Hepatocyte (in vitro differentiated cells): ENCODE measurements around the gene MANSC4. TPM values are rescaled to one million over a fixed set of nuclear protein-coding genes. Genes with fewer than 3 reads are reported as not detected.

ENCODE experiments used
- DNase-seq: peaks from one replicate; pipeline ENCODE4 v3.0.0-alpha.2; 2016; ENCODE audit warnings: low spot score
- H2AFZ ChIP-seq: fragments of 200-600 bp; sonication (generic); 2 replicates; pipeline ENCODE4 v1.6.0; 2016; ENCODE audit warnings: antibody characterized with exemption, mild to moderate bottlenecking
- H3K27ac ChIP-seq: fragments of 200-600 bp; sonication (generic); 2 replicates; pipeline ENCODE4 v1.5.1; 2016; ENCODE audit warnings: mild to moderate bottlenecking
- H3K27me3 ChIP-seq: fragments of 200-600 bp; sonication (generic); 2 replicates; pipeline ENCODE4 v1.6.1; 2016
- H3K36me3 ChIP-seq: fragments of 200-600 bp; sonication (generic); replicated peaks from 2 replicates; pipeline ENCODE4 v1.5.1; 2016; ENCODE audit warnings: low read depth; ENCODE audit not compliant: insufficient read depth
- H3K4me1 ChIP-seq: fragments of 200-600 bp; sonication (generic); 2 replicates; pipeline ENCODE4 v1.5.1; 2016; ENCODE audit warnings: mild to moderate bottlenecking, moderate library complexity; ENCODE audit not compliant: insufficient read depth
- H3K4me2 ChIP-seq: fragments of 200-600 bp; sonication (generic); 2 replicates; pipeline ENCODE4 v1.6.0; 2016
- H3K4me3 ChIP-seq: fragments of 200-600 bp; sonication (generic); 2 replicates; pipeline ENCODE4 v1.5.1; 2016; ENCODE audit warnings: mild to moderate bottlenecking
- H3K79me2 ChIP-seq: fragments of 200-600 bp; sonication (generic); 2 replicates; pipeline ENCODE4 v1.6.0; 2017; ENCODE audit warnings: mild to moderate bottlenecking
- H3K9me2 ChIP-seq: fragments of 200-600 bp; sonication (generic); replicated peaks from 2 replicates; pipeline ENCODE4 v1.6.0; 2017; ENCODE audit warnings: mild to moderate bottlenecking; ENCODE audit not compliant: insufficient read depth
- H3K9me3 ChIP-seq: fragments of 200-600 bp; sonication (generic); 2 replicates; pipeline ENCODE4 v1.5.1; 2016; ENCODE audit warnings: low read depth, mild to moderate bottlenecking
- H4K20me1 ChIP-seq: fragments of 200-600 bp; sonication (generic); 2 replicates; pipeline ENCODE4 v1.6.0; 2016; ENCODE audit warnings: mild to moderate bottlenecking; ENCODE audit not compliant: insufficient read depth, poor library complexity, severe bottlenecking
- EZH2 ChIP-seq: fragments of 200-600 bp; sonication (generic); IDR thresholded peaks from 2 replicates; pipeline ENCODE4 v1.6.1; 2016; ENCODE audit warnings: antibody characterized with exemption, mild to moderate bottlenecking, borderline replicate concordance
- EZH2phosphoT487 ChIP-seq: fragments of 200-600 bp; sonication (generic); IDR thresholded peaks from one replicate; pipeline ENCODE4 v1.6.1; 2018; ENCODE audit warnings: antibody characterized with exemption, mild to moderate bottlenecking, low read depth, moderate library complexity; ENCODE audit not compliant: unreplicated experiment, severe bottlenecking
- WGBS: methylation state at CpG from one replicate; pipeline ENCODE4 v1.1.6; 2016; ENCODE audit warnings: low lambda C conversion rate; ENCODE audit errors: missing lambda C conversion rate; 5-methylcytosine and 5-hydroxymethylcytosine counted together
- polyA plus RNA-seq: library from polyadenylated mRNA; unstranded; fragments of >200 nt; fragmentation: Nextera tagmentation; extraction: Ambion mirVana; gene quantifications from 2 replicates; pipeline ENCODE4 v1.2.1, GENCODE V29; 2016
- total RNA-seq: library from RNA; depleted of rRNA; stranded (reverse); fragments of >200 nt; gene quantifications from 2 replicates; pipeline ENCODE4 v1.2.3, GENCODE V29; 2014
- TF ChIP-seq, protein P1 (sequence below): fragments of 200-600 bp; sonication (generic); IDR thresholded peaks from 2 replicates; pipeline ENCODE4 v1.5.1; 2016; ENCODE audit warnings: antibody characterized with exemption, mild to moderate bottlenecking; ENCODE audit not compliant: poor library complexity

Gene MANSC4
- total and polyA plus RNA-seq, 2 experiments from 2014 or later, result 0.63 TPM; not detected in 1

DNA sequence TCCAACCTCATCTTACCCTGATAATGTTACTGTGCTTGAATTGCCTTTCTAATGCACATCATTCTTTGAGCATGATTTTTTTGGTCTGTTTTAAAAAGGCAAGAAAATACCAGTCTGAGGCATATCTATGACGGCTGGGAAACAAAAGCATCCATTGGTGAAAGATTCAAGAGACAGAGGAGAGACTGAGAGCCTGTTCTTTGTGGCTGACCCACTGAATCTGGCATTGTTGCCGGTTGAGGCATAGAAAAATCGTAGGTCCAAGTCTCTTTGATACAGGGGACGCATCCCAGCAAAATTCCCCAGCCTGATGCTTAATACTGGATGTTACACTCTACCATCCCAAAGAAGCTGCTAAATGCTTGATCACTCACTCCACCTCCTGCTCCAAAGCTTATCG is 2.9 kb downstream of the MANSC4 start:
- Histone ChIP-seq H4K20me1 (no peaks in the 10 kb centered on the region), H3K79me2 (peaks cover 16% of the 10 kb centered on the region), H3K27me3 (no peaks in the 10 kb centered on the region), H3K4me2 (no peak overlapping the region), H3K9me2 (no peaks in the 10 kb centered on the region), H3K4me1 (peaks cover 15% of the 10 kb centered on the region), H2AFZ (no peak overlapping the region), H3K27ac (no peak overlapping the region), H3K36me3 (no peaks in the 10 kb centered on the region), H3K9me3 (no peaks in the 10 kb centered on the region), H3K4me3 (no peak overlapping the region)
- TF ChIP-seq EZH2phosphoT487 (no peak), EZH2 (no peak)
- TF ChIP-seq, protein P1, sequence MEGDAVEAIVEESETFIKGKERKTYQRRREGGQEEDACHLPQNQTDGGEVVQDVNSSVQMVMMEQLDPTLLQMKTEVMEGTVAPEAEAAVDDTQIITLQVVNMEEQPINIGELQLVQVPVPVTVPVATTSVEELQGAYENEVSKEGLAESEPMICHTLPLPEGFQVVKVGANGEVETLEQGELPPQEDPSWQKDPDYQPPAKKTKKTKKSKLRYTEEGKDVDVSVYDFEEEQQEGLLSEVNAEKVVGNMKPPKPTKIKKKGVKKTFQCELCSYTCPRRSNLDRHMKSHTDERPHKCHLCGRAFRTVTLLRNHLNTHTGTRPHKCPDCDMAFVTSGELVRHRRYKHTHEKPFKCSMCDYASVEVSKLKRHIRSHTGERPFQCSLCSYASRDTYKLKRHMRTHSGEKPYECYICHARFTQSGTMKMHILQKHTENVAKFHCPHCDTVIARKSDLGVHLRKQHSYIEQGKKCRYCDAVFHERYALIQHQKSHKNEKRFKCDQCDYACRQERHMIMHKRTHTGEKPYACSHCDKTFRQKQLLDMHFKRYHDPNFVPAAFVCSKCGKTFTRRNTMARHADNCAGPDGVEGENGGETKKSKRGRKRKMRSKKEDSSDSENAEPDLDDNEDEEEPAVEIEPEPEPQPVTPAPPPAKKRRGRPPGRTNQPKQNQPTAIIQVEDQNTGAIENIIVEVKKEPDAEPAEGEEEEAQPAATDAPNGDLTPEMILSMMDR, result no peak
- 93% methylated on average over 5 of the region's 5 CpGs for WGBS
- no peak for DNase-seq

DNA sequence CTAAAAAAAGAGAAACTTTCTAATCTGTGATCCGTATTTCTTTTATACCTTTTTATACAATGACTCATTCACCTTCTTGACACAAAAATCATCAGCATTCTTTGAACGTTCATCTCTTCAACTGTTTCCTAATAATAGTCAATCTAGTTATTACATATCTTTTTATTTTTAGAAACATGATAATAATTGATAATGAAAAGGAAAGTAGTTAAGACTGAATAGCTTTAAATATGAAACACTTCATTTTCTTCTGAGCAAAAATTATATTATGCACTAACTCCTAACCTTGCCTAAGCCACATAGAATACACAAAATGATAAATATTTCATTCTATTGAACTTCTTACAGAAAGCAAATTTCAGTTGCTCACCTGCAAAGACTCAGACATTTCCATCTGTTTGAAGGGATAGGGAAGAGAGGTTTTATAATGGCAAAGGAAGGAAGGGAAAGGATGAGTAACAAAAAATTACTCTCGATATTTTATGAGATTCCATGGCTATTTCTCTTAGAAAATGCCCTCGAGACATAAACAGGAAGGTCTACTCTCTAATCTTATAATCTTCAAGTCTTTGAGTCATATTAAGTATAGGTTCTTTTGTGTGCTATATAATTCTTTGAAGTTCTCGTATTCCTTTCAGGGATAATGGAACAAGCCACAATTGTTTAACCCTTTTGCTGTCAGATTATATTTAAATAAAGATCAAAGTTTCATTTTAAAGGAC is 7.5 kb downstream of the MANSC4 start:
- WGBS, result 41% methylated on average over 5 of the region's 5 CpGs
- Histone ChIP-seq H3K79me2 (no peaks in the 10 kb centered on the region), H3K9me3 (no peaks in the 10 kb centered on the region), H3K4me1 (no peaks in the 10 kb centered on the region), H3K27me3 (no peaks in the 10 kb centered on the region), H3K27ac (no peak overlapping the region), H3K36me3 (no peaks in the 10 kb centered on the region), H4K20me1 (no peaks in the 10 kb centered on the region), H3K4me2 (no peak overlapping the region), H2AFZ (no peak overlapping the region), H3K4me3 (no peak overlapping the region), H3K9me2 (no peaks in the 10 kb centered on the region)
- DNase-seq, result no peak
- no peak for TF ChIP-seq EZH2
- TF ChIP-seq, protein P1, result no peak
- TF ChIP-seq EZH2phosphoT487, result no peak

DNA sequence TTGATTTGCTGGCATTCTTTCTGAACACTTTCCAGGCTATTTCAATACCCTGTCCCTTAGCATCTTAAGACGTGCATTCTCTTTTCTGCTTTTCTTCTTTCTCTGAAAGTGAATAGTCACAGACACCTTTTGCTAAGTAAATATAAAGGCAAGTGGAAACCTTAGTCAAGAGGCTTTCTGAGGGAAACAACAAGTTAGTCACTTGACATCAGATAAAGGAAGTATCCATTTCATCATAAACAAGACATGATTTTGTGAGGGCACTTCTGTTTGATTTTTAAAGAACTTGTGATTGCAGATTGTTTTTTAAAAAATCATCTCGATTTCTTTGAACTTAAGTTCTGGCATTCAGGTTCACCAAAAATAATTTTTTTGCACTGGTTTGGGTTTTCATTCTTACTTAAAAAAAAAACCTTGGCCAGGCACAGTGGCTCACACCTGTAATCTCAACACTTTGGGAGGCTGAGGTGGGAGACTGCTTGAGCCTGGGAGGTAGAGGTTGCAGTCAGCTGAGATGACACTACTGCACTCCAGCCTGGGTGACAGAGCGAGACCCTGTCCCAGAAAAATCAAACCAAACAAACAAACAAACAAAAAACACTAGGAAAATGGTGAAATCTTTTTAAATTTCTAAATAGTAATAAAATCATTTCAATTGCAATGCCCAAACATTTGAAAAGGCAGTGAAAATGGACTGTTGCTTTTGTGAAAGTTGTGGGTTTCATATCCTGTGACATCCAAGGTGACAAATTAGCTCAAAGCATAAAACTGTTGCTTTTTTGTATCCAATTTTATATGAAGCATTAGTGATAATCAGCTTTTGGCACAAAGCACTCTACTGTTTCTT is 8.3 kb downstream of the MANSC4 start:
- no peaks in the 10 kb centered on the region for H3K9me2 ChIP-seq
- H3K4me2 ChIP-seq, result no peak overlapping the region
- H3K79me2 ChIP-seq, result no peaks in the 10 kb centered on the region
- H3K4me3 ChIP-seq, result no peak overlapping the region
- no peaks in the 10 kb centered on the region for H3K36me3 ChIP-seq
- WGBS, result 73% methylated on average over 3 of the region's 3 CpGs
- H3K27me3 ChIP-seq, result no peaks in the 10 kb centered on the region
- no peak overlapping the region for H3K27ac ChIP-seq
- no peaks in the 10 kb centered on the region for H3K4me1 ChIP-seq
- H2AFZ ChIP-seq, result peak overlapping the region; percentile 30
- TF ChIP-seq EZH2phosphoT487 (no peak), EZH2 (no peak)
- TF ChIP-seq, protein P1, result no peak
- no peak for DNase-seq
- no peaks in the 10 kb centered on the region for H4K20me1 ChIP-seq
- H3K9me3 ChIP-seq, result no peaks in the 10 kb centered on the region
